GM19240 (cell line): ENCODE data around the gene DPP6.

ENCODE experiments used
- DNase-seq: peaks from one replicate; pipeline ENCODE4 v3.0.0; 2011; ENCODE audit warnings: low spot score; ENCODE audit not compliant: insufficient read length

Gene DPP6

DNA sequence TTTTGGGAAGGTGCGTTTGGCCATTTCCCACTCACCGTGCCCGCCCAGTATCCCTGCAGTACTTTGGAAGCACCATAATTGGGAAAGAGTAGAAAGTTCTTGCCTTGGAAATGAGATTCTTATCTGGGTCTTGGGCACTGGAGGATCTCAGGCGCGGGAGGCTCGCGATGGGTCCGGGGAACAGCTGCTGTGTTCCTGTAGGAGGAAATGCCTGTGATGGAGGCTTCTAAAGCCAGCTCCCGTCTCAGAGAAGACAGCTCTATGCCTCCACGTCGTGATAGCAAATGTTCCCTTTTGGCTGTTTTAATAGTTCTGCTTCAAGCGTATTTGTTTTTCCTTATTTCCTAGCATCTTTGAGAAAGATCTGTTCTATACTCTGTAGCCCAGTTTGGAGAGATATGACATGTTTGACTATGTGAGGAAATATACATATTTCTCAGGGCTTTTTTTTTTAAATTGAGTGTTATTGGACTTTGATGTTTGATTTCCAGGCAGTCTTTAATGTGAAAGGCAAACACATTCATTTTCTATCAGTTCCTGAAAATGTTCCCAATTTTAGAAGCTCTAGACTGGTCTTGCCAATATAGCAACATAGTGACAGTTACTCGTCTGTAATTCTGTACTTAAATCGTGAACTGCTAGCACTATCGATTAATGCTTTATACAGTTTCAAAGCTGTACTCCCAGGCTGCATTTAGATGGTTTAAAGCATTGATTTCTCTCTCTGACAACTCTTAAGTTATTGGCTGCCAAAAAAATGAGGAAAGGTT, 280.8 kb downstream of the DPP6 start:
- DNase-seq, result no peak

DNA sequence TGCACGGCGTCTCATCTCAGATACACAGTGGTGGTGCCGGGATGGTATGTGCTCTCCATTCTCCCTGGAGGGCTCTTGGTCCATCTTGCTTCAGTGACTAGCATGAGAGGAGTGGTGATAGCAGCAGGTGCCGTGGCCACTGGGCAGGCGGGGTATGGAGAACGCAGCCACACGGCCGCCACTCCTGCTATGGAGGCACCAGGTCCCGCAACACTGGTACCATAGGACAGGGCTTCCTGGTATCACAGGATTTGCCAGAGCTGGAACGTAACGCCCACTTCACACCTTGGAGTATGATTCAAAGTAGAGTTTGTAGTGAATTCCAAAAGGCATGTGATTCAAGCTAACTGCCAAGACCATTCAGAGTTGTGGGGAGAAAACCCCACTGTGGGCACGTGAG, 284.1 kb downstream of the DPP6 start:
- DNase-seq, result no peak

DNA sequence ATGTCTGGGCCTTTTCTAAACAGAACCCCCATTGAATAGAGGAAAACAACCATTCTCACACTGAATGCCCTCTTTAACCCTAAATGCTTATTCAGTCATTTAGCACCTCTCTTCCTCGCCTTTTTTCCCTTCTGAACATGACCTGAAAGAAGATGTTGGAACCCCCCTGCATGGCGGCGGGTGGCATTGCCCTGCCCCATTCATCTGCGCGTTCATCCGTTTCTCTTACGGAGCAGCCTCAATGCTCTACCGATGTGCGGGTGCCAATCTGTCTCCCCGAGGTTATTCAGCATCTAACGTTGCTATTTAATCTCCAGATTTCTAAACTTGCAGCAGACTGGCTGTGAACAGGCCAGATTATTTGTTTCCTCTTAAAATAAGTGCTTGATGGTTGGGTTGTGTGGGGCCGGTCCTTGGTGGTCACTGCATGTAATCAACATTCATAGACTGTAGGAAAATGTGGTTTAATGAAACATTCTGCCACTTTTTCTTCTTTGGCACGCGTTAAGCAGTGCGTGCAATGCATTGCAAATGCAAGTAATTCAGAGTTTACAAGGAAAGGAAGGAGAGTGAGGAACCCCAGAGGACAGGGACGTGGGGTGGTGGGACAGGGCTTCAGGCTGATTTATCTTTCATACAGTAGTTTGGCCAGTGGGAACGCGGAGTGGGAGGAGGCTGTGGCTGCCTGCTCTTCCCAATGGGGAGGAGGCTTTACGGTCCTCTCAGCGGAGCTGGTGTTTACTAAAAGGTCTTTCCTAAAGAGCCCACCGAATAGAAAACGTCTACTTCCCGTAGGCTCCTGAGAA, 286.7 kb downstream of the DPP6 start:
- no peak for DNase-seq

DNA sequence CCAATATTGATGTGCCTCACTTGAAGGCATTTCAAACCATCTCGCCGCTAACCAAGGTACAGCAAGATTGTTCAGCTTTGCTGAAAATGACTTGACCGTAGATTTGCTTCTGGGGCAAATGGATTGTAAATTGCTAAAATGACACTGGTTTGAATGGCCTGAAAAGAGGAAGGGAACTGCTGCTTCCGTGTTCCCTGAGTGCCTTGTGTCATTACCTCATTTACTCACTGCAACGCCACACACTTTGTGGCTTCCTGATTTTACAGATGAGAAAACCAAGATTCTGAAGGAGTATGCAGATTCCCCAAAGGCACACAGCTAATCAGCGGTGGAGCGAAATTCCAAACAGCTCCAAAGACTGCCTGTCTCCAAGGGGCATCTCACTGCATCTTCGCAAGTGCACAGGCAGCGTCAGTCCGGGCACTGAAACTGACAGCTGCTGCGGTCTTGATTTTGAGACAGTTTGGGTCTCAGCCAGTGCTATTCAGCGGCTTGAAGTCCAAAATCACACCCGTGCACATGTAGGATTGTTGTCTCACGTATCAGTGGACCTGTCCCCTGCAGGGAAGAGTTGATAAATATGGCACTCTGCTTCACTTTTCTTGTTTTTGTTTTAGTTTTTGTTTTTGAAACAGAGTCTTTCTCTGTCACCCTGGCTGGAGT, 290.9 kb downstream of the DPP6 start:
- DNase-seq, result no peak

DNA sequence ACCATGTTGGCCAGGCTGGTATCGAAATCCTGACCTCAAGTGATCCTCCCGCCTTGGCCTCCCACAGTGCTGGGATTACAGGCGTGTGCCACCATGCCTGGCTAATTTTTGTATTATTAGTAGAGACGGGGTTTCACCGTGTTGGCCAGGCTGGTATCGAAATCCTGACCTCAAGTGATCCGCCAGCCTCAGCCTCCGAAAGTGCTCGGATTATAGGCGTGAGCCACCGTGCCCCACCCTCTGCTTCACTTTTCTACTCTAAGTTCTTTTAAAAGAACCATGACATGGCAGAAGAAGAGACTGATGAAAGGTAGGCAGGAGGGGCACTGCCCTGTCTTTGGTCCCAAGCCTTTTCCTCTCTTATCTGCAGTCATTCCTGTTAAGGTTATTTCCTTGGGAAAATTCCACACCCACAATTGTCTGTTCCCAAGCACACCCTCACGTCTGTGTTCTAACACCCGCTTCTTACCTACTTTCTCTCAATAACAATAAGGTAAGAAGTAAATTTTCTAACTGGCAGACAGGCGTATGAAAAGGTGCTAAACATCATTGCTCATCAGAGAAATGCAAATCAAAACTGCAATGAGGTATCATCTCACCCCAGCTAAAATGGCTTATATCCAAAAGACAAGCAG, 291.7 kb downstream of the DPP6 start:
- DNase-seq, result no peak

DNA sequence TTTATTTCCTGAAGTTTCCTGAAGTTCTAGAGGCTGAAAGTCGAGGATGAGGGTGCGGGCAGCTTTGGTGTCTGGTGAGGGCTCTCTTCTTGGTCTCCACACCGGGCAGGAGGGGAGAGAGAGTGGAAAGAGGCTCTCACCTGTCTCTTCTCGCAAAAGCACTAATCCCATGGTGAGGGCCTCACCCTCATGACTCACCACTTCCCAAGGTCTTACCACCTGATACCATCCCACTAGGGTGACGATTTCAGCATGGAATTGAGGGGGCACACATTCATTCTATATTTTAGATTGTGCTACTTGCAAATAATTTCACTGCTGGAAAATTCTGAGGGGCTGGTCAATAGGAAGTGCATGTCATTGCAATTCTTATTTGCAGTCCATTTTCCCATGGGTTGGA, 292.9 kb downstream of the DPP6 start:
- DNase-seq, result no peak

DNA sequence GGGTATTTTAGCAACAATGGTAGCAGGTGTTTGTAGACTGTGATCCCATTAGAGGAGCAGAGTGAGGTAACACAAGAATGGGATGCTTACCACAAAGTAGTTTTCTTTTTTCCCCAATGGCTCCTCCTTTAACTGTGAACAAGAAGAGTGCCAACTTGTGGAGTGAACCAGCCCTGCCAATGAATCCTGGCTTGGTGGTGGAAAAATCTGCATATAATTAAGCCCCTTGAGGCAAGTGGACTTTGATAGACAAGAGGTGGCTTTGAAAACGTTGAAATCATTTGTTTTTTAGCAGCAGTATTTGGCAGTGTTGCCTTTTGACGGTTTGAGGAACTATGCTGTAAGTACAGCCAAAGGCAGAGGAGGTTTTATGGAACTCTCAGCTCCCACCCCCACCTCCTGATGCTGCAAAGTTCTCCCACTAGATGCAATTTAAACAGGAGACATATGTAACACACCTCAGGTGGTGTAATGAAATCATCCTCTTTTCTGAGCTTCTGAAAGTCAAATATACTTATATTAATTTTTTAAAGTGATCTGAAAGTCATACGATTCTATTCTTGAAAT, 295.6 kb downstream of the DPP6 start:
- no peak for DNase-seq

DNA sequence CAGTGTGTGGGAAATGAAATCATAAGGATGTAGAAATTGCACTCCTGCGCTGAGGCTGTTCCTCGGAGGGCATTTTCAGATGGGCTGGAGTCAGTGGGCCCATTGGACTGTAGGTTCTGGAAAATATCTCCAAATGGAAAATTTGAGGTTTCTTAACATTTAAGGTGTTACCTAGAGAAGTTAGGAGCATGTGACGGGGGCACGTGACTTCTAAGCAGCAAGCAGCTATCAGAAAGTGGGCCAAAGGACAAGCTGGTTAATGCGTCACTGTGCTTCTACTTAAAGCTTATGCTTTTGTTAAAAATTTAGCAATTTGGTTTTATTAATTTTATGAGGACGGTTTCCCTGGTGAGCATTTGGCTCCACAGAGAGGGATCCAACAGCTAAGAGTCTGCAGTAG, 298.7 kb downstream of the DPP6 start:
- no peak for DNase-seq

DNA sequence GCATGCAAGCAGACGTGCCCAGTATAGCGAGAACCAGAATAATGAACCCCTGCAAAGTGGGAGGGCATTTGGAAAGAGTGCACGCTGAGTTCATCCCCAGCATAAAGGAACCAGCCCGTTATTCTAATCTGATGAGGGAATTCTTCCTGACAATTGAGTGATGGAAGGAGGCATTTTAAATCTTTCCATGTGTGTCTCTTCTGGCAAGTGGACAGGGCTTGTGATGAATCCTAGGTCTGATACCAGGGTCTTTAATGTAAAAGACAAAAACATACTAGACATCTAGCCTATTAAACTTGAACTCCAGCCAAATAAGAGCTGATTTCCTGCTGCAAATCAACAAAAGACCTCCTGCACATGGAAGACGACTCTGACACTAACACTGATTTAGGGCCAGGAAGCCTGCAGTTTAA, 301.2 kb downstream of the DPP6 start:
- no peak for DNase-seq

DNA sequence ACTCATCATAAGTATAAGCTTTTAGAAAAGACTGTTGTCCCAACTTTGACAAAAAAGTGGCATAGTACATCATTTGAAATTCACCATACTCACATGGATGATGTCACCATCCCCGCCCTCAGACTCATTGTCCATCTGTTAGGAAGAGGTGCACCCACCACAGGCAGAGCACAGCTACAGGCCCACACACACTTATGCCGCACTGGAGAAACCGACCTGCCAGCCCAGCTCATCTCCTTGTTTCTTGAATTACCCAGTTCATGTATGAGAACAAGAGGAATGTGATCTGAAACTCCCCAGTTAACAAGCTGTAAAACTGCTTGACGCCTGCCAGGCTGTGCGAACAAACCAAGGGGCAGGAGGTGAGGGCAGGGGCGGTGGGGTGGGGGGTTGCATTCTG, 312.0 kb downstream of the DPP6 start:
- no peak for DNase-seq

DNA sequence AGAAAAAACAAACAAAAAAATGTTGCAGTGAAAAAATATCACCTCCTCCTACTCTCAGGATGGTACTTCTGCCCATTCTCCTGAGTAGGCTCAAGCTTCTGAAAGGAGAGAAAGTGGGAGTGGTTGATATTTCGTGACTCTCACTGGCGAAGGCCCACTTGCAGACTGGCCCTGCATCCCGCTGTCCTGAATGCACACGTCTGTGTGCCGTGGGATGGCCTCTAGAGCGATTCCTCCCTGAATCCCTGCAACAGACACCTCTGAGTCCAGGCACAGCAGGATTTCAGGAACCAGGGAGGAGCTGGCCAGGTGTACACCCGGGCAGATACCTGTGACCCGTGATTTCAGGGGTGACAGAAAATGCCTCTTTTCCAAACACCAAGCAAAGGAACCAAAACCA, 319.2 kb downstream of the DPP6 start:
- no peak for DNase-seq

DNA sequence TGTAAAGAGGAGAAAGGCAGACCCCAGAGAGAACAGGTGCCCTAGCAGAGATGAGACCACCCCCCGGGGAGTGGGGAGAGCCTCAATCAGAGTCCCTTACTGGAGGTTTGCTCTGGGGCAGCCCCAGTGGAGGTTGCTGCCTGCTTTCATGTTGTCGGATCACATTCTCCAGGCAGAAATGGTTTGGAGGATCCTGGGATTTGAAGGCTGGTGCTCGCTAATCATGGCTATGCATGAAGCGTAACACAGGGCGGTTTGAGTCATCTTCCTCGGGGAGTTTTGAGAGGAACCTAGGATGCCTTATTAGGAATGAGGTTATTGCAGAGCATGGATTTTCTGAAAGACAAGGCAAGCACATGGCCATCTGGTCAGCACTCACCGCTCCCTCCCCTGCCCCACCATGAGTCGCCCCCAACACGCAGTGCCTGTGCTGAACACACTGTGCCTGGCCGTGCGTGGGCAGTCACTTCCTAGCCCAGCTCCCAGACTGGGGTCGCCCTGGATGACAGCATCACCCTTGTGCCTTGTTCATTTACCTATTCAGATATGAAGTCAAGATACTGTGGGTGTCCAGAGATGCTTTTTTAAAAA, 319.9 kb downstream of the DPP6 start:
- no peak for DNase-seq

DNA sequence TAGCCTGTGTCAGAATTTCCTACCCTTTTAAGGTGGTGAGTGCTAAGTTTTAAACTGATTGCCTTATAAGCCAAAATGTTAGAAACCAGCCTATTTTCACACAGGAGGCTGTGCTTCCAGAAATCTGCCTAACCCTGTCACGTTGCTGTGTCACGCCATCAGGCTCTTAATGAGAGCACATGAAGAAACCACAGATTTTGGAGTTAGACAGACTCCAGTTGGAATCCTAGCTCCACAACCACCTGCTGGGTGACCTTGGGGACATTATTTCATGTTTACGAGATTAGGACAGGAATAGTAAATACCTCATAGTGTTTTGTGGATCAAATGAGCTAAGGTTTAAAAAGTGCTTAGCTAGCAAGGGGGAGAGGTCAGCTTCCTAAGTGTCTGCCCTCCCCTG, 321.8 kb downstream of the DPP6 start:
- no peak for DNase-seq

DNA sequence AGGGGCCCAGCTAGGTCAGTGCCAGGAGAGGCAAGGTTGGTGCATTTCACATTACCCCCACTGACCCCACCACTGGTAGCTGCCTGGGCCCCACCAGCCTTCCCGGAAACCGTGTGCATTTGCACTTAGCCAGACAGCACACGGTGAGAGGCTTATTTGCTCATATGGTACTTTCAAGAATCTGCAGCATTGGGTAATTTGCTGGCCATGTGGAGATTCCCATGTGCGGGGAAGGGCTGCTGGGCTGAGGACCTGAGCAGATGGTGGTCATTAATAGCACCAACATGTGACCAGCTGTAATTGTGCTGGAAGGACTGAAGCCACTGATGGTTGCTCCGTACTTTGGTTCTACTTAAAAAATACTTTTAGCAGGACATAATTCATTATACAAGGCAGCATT, 323.8 kb downstream of the DPP6 start:
- no peak for DNase-seq

DNA sequence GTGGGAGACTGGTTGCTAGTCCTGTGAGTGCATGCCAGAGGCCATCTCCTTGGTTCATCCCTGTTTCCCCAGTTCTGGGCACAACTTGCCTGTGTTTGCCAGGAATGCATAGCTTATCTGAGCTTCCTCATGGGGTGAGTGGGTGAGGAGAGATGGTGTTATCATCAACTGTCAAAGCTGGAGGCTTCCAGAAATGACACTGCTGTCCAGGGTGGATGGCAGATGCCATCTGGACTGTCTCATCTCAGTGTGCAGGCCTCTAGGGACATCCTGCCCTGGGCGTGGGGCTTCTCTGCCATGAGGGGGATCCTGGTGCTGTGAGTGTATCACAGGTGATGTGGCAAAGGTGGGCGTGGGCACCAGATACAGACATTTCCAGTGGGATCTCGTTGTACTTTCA, 328.6 kb downstream of the DPP6 start:
- DNase-seq, result no peak

DNA sequence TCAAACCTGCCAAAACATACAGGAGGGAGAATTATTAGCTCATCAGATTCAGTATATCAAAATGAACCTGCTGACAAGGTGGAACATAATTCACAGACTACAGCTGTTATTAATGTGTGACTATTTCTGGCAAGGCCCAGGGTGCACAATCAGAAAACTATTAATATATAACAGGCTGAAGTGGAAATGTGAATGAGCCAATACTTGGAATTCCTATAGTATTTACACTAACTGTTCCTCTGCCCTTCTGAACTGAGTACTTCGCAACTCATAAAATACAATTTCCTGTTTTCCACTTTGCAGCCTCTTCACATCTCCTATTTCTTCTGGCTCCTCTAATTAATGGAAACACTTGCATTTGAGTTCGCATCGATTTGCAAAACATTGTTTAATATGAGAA, 330.8 kb downstream of the DPP6 start:
- no peak for DNase-seq

DNA sequence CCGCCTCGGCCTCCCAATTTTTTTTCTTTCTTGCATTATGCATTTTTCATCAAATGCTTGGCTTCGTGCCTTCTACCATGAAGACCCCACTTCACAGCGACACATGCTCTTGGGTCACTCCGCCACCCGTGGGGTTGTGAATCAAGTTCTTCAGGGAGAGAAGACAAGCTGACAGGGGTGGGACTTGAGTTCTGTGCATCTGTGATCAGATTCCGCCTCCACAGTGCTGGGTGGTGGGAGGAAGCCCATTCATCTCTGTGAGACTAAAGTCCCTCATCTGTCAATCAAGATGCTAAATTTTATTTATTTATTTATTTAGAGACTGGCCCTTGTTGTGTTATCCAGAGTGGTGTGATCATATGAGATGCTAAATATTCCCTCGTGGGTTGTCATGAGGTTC, 333.0 kb downstream of the DPP6 start:
- no peak for DNase-seq

DNA sequence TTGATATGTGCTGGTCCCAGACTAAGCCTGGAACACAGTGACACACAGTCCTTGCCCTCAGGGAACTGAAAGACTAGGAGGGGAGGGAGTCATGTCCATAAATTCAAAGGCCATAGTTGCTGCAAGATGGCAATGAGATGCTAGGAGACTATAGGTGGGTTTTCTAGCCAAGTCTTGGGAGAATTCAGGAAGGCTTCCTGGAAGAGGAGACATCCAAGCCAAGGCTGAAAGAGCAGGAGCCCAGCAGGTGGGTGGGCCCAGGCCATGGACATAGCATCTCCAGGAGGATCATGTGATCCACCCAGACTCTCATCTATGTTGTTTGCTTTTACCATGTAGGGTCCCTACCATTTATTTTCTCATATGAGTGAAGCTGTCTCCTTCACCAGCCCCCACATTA, 335.1 kb downstream of the DPP6 start:
- no peak for DNase-seq

DNA sequence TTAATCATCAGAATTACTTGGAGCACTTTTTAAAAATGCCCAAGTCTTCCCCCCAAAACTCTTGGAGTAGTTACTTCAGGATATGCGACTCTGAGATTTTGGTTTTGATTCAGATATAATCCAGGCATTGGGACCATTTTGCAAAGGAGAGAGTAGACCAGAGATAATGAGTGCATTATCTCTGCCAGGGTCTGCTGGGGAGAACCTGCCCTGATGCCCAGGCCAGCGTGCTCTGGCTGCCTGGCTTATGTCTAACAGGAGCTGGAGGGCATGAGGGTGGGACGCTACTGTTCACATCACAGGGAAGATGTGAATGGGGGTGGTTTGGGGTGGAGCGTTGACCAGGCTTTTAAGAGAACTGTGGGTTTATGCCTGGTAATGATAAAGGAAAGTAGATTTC, 336.2 kb downstream of the DPP6 start:
- no peak for DNase-seq

DNA sequence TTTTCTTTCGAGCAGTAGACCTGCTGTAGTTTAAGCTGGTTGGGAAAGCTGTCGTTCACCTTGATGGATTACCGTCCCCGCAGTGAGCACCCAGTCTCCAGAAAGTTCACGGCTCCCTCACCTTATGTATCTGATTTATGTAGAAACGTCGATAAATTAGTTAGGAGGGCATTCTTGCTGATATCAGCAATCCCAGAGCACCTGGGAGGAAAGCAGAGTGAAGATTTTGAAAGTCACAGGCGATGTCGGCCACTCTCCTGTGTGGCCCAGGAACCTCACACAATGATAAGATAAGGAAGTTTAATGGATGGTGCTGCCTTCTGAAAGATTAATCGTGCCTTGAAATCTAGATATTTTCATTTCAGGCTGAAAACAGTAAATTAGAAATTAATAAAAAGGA, 336.8 kb downstream of the DPP6 start:
- DNase-seq, result no peak

DNA sequence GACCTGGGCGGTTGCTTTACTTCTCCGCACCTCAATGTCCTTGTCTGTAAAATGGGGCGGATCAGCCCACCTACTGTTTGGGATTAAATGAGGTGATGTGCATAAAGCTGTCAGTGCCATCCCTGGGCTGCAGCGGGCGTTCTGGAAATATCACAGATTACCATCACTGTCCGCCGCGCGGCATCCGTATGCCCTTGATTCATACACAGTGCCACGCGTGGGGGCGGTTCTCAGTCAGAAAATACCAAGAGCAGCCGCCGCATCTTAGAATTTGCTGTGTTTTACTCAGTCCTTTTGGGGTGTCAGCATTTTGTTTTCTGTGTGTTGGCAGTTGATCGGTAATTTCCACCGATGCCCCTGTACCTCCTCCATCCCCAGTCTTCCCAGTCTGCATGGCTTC, 338.8 kb downstream of the DPP6 start:
- DNase-seq, result no peak
